Activated CD4-positive, alpha-beta T cell treated with anti-CD3 and anti-CD28 coated beads for 1 hour (primary cell): Measurements from ENCODE around the gene ATP6V0E1.
"Not testable (repeated sequence)": the region's sequence is repeated elsewhere in the genome, so short reads cannot be mapped to it uniquely, and the experiment has no call there.

Experiments used
- DNase-seq: peaks from one replicate; pipeline ENCODE4 v3.0.0-alpha.2; 2020

The ATP6V0E1 gene

DNA sequence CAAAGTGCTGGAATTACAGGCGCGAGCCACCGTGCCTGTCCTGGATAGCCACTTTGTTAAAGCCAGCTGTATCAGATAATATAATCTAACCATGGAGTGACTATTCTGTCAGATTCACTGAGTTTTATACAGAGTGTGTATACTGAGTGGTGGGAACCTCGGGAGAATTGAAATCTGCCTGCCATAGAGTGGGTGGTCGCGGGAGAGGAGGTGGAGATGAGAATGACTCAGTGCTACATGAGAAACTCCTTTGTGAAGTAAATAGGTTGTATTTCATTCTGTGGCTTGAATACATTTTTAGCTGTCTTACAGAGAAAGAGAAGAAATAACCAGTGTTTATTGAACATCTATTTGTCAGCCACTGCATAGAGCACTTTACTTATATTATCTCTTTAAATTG, 26.4 kb downstream of the ATP6V0E1 start:
- DNase-seq = no peak

- DNase-seq = no peak
Observed at GRCh38 chr5:173010547-173011464, 27.2 kb downstream of the ATP6V0E1 start.

- no peak for DNase-seq
Observed at GRCh38 chr5:173011566-173011965, 28.0 kb downstream of the ATP6V0E1 start.

GRCh38 chr5:173012882-173013281, 29.3 kb downstream of the ATP6V0E1 start:
- no peak for DNase-seq

GRCh38 chr5:173014671-173015070, 31.1 kb downstream of the ATP6V0E1 start:
- no peak for DNase-seq

GRCh38 chr5:173015192-173015591, 31.6 kb downstream of the ATP6V0E1 start:
- no peak for DNase-seq

DNA sequence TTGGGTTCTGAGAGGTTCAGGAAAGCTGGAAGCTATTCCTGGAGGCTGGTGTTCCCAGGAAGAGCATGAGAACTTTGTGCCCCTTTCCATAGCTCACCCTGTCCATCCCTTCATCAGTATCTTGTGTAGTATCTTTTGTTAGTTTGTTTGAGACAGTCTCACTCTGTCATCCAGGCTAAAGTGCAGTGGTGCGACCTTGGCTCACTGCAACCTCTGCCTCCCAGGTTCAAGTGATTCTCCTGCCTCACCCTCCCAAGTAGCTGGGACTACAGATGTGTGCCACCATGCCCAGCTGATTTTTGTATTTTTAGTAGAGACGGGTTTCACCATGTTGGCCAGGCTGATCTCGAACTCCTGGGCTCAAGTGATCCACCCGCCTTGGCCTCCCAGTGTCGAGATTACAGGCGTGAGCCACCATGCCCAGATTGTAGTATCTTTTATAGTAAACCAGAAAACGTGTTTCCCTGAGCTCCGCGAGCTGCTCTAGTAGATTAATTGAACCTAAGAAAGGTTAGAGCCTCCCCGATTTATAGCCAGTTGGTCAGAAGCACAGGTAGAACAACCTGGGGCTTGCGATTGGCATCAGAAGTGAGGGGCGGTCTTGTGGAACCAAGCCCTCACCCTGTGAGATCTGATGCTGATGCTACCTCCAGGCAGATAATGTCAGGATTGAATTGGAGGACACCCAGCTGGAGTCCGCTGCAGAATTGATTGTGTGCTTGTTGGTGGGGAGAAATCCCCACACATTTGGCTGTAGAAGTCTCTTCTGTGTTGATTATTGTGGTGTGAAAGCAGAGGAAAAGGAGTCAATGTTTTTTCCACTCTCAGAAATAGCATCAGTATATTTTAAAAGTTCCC, 32.3 kb downstream of the ATP6V0E1 start:
- DNase-seq = no peak

DNA sequence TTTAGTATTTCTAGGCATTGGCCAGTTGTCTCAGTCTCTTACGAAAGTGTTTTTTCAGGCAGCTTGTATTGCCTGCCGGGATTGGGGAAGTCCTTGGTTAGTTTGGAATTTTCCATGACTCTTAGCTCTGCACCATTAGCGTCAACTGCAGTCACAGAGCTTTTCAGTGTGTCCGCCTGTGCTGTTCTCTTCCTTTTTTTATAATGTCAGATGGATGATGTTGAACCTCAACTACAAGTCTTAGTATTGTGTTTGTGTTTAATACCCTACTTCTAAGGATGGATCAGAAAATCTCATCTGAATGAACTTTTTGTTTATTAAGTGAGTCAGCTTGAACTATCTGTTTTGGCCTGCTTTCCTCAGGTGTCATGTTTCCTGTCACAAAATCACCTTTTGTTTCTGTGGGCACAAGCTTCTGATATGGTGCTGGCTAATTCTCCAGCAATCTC, 33.1 kb downstream of the ATP6V0E1 start:
- DNase-seq = no peak

GRCh38 chr5:173017087-173017486, 33.5 kb downstream of the ATP6V0E1 start:
- DNase-seq = not testable (repeated sequence)

- DNase-seq = no peak
Observed at GRCh38 chr5:173018358-173018757, 34.8 kb downstream of the ATP6V0E1 start.

DNA sequence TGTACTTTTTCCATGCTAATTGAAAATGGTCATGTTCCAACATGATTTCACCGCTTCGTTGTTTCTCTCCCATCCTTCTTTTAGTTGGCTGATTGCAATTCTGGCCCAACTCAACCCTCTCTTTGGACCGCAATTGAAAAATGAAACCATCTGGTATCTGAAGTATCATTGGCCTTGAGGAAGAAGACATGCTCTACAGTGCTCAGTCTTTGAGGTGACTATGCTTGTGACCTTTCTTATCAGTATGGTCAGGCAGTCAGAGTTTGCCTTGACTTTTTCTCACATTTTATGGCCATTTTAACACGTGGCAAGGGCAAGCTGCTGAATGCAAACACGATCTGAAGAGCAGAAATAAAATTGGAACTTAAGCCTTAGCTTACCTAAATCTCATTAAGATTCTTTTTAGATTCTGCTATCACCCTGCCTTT, 36.6 kb downstream of the ATP6V0E1 start:
- no peak for DNase-seq

GRCh38 chr5:173020643-173021042, 37.1 kb downstream of the ATP6V0E1 start:
- no peak for DNase-seq

GRCh38 chr5:173025651-173026050, 42.1 kb downstream of the ATP6V0E1 start:
- no peak for DNase-seq

GRCh38 chr5:173027905-173028304, 44.3 kb downstream of the ATP6V0E1 start:
- DNase-seq = no peak

GRCh38 chr5:173028811-173029327, 45.3 kb downstream of the ATP6V0E1 start:
- no peak for DNase-seq

DNA sequence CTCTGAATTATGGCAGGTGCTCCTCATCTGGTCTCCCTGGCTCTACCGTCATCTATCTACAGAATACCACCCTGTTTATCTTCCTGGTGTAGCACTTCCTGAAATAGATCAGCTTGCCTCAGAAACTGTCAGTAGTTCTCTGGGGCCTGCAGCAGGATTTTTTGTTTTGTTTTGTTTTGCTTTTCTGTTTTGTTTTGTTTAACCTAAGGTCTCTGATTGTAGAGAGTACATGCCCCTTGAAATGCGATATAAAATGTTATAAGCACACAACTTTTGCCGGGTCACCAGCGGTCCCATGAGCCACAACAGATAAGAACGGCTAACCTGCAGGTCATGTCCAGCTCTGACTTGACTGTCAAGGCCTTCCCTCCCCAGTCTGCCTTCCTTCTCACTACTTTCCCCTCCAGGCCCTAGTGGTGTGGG, 45.9 kb downstream of the ATP6V0E1 start:
- DNase-seq = no peak

DNA sequence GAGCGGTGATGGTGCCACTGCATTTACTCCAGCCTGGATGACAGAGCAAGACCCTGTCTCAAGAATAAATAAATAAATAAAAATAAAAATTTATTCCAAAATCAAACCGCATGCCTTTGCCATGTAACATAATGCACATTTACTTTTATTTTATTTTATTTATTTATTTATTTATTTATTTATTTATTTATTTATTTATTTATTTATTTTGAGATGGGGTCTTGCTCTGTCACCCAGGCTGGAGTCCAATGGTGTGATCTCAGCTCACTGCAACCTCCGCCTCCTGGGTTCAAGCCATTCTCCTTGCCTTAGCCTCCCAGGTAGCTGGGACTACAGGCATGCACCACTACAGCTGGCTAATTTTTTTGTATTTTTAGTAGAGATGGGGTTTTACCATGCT, 48.5 kb downstream of the ATP6V0E1 start:
- DNase-seq = not testable (repeated sequence)

GRCh38 chr5:173032730-173033129, 49.2 kb downstream of the ATP6V0E1 start:
- no peak for DNase-seq

DNA sequence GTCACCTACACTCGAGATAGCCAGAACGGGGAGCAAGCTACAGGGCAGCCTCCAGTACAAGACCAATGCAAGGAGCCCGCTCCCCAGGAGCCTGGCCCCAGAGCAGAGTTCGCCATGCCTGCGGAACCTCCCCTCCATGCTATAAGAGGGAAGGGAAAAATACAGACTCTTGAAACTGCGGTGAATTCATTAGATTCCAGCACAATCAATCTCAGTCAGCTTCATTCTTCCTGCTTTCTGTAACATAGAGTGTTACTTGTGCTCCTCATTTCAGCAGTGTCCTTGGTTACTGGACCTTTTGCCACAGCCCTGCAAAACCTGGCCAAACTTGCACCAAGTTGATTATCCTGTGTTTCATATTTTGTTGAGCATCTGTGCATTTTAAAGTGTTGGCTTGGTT, 50.4 kb downstream of the ATP6V0E1 start:
- DNase-seq = no peak

DNA sequence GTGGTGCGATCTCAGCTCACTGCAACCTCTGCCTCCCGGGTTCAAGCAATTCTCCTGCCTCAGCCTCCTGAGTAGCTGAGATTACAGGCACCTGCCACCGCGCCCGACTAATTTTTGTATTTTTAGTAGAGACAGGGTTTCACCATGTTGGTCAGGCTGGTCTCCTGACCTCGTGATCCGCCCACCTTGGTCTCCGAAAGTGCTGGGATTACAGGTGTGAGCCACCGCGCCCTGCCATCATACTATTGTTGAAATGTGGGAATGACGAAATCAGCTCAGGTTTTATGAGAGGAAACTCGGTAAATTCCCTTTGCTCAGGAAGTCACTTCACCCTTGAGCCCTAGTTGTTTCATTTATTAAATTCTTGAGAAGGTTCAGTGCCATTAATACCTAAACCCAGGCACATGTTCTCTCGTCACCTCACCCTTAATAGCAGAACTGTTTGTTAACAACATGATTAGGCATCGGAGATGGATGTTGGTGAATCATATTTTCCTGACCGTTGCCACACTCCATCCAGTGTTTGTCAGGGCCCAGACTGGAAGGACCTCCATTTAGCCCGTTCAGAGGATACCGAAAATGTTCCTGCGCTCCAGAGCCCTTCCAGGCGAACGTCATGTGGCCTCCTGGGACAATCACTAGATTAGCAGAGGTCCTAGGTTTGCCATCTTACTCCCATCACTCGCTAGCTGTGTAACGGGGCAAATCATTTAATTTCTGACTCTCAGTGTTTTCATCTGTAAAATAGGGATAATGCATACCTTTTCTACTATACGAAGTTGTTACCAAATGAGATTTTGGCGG, 52.5 kb downstream of the ATP6V0E1 start:
- DNase-seq = no peak

GRCh38 chr5:173039188-173039587, 55.6 kb downstream of the ATP6V0E1 start:
- no peak for DNase-seq

- no peak for DNase-seq
Observed at GRCh38 chr5:173039964-173040363, 56.4 kb downstream of the ATP6V0E1 start.
